HUES64 (cell line): ENCODE data around the gene SERINC3.

Source experiments
- H3K27ac ChIP-seq: 2 replicates; pipeline ENCODE4 v1.7.0; 2013; ENCODE audit warnings: low read depth, low read length, inconsistent platforms
- H3K27me3 ChIP-seq: 2 replicates; pipeline ENCODE4 v1.6.1; 2013; ENCODE audit warnings: mild to moderate bottlenecking, low read length; ENCODE audit not compliant: insufficient read depth
- H3K36me3 ChIP-seq: 2 replicates; pipeline ENCODE4 v1.6.1; 2013; ENCODE audit warnings: mild to moderate bottlenecking, low read length; ENCODE audit not compliant: insufficient read depth
- H3K4me1 ChIP-seq: 2 replicates; pipeline ENCODE4 v1.6.1; 2013; ENCODE audit warnings: mild to moderate bottlenecking, low read length, moderate library complexity; ENCODE audit not compliant: insufficient read depth
- H3K4me3 ChIP-seq: 2 replicates; pipeline ENCODE4 v1.5.1; 2013; ENCODE audit warnings: mild to moderate bottlenecking, low read length, moderate library complexity
- H3K9ac ChIP-seq: 2 replicates; pipeline ENCODE4 v1.6.1; 2013; ENCODE audit warnings: mild to moderate bottlenecking, low read depth, low read length
- H3K9me3 ChIP-seq: 2 replicates; pipeline ENCODE4 v1.6.1; 2013; ENCODE audit warnings: low read depth, low read length; ENCODE audit not compliant: insufficient read depth
- WGBS: fragments of 150-250, 120-280 bp; methylation state at CpG from one replicate; pipeline ENCODE4 v1.1.7; 2013; ENCODE audit warnings: missing lambda C conversion rate; 5-methylcytosine and 5-hydroxymethylcytosine counted together

The SERINC3 gene

DNA sequence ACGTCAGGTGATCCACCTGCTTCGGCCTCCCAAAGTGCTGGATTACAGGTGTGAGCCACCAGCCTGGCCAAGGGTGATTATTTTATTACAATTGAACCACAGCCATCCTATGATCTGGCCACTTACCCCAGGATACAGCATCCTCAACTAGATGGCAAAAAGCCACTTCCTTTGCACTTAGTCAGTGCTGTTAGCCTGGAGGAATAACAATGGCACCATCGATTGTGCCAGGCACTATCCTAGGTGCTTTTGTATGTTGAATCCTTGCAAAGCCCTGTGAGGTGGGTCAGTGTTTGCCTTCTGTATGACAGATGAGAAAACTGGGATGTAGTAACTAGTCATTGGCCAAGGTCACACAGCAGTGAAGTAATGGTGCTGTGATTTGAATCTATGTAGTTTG lies 57.4 kb downstream of the SERINC3 start:
- Histone ChIP-seq H3K27ac (no peak overlapping the region), H3K9ac (no peak overlapping the region), H3K4me3 (no peak overlapping the region), H3K36me3 (no peaks in the 10 kb centered on the region), H3K4me1 (peaks cover 4% of the 10 kb centered on the region; the same call in 1 of the 2 replicates), H3K9me3 (no peaks in the 10 kb centered on the region), H3K27me3 (no peaks in the 10 kb centered on the region)
- 89% methylated on average over 3 of the region's 3 CpGs for WGBS

DNA sequence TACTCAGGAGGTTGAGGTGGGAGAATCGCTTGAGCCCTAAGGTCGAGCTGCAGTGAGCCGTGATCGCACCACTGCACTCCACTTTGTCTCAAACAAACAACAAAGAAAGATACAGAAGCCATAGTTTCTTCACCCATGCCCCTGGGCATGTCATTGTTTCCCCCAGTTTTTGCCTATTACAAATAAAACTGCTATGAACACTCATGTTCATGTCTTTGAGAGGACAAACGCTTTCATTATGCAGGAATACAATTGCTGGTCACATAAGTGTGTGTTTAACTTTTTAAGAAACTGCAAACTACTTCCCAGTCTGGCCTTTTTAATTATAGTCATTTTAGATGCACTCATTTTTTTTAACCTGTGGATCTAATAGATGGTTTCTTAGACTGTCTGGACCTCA lies 58.4 kb downstream of the SERINC3 start:
- Histone ChIP-seq H3K36me3 (no peaks in the 10 kb centered on the region), H3K27me3 (no peaks in the 10 kb centered on the region), H3K9ac (no peak overlapping the region), H3K4me1 (peaks cover 4% of the 10 kb centered on the region; the same call in 1 of the 2 replicates), H3K27ac (no peak overlapping the region), H3K9me3 (no peaks in the 10 kb centered on the region), H3K4me3 (no peak overlapping the region)
- 94% methylated on average over 4 of the region's 5 CpGs for WGBS

DNA sequence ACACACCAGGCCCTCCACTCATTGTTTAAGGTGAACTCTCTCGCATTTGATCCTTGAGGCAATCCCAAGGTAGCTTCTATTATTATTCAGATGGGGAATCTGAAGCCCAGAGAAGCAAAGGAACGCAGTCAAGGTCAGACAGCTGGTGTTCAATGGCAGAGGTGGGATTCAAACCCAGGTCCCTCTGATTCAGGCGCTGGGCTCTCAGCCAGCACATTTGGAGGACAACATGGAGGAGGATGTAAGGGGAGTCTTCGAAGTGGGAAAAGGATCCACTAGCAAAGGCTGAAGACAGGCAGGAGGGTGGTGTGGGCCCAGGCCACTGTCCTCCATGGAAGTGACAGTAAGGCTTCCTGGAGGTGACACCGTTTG lies 60.1 kb downstream of the SERINC3 start:
- Histone ChIP-seq H3K4me1 (no peaks in the 10 kb centered on the region), H3K9ac (no peak overlapping the region), H3K4me3 (no peak overlapping the region), H3K9me3 (no peaks in the 10 kb centered on the region), H3K27me3 (no peaks in the 10 kb centered on the region), H3K27ac (no peak overlapping the region), H3K36me3 (no peaks in the 10 kb centered on the region)
- WGBS = 75% methylated on average over 5 of the region's 5 CpGs

DNA sequence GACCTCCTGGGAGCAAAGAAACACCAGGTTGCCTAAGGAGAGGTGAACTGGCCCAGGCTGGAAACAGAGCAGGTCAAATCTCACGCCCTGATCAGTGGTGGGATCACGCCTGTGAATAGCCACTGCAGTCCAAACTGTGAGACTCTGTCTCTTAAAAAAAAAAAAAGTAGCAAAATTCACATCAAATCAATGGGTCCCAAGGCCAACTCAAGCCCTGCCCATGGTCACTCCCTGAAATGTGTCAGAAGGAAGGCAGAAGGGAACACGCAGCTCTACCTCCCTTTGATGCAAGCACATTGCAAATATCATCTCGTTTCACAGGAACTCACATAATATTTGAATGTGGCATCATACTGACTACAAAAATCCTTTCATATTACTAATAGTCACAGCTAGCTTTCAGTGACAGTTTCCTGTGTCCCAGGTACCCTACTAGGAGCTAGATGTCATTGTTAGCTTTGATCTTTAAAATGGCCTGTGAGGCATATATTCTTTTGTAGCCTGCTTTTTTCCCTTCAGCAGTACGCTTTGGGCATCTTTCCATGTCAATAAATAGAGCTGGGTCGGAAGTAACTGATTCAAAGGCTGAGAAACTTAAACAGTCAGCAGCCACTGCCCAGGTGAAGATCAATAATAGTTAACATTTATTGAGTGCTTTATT lies 60.6 kb downstream of the SERINC3 start:
- Histone ChIP-seq H3K36me3 (no peaks in the 10 kb centered on the region), H3K9me3 (no peaks in the 10 kb centered on the region), H3K9ac (no peak overlapping the region), H3K27ac (no peak overlapping the region), H3K4me1 (no peaks in the 10 kb centered on the region), H3K27me3 (no peaks in the 10 kb centered on the region), H3K4me3 (no peak overlapping the region)
- 84% methylated on average over 6 of the region's 6 CpGs for WGBS

DNA sequence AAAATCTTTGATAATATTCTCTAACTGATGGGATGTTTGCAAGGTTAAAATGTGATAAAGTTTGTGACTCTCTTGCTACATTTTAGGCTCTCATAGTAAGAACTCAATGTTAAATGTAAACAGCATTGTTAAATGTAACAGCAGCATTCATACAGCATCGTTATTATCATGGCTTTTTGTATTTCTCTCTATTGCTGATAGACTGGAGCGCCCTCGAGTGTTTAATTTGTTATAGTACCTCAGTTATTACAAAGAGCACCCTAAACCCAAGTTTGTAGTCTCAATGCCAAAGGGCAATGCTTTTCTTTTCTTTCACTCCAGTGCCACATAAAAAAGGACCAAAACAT lies 61.1 kb downstream of the SERINC3 start:
- Histone ChIP-seq H3K36me3 (no peaks in the 10 kb centered on the region), H3K9ac (no peak overlapping the region), H3K4me1 (no peaks in the 10 kb centered on the region), H3K27ac (no peak overlapping the region), H3K27me3 (no peaks in the 10 kb centered on the region), H3K9me3 (no peaks in the 10 kb centered on the region), H3K4me3 (no peak overlapping the region)
- 90% methylated on average over 3 of the region's 3 CpGs for WGBS

DNA sequence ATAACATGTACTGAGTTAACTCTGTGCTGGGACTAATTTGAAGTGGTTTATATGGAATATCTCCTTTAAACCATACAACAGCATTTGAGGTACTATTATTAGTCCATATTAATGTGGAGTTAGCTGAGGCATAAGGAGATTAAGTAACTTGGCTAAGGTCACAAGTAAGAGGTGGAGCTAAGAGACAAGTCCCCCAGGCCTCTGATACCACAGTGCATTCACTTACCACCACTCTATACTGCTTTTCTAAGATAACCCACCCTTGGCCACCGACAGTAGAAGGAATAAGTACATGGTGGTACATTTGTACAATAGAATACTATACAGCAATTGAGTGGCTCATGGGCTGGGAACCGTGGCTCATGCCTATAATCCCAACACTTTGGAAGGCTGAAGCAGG lies 62.6 kb downstream of the SERINC3 start:
- Histone ChIP-seq H3K4me3 (no peak overlapping the region), H3K9ac (no peak overlapping the region), H3K27ac (no peak overlapping the region), H3K9me3 (no peaks in the 10 kb centered on the region), H3K27me3 (no peaks in the 10 kb centered on the region), H3K4me1 (no peaks in the 10 kb centered on the region), H3K36me3 (no peaks in the 10 kb centered on the region)
- WGBS = 83% methylated on average over 1 of the region's 2 CpGs

GRCh38 chr20:44457016-44457415 lies 64.9 kb downstream of the SERINC3 start:
- Histone ChIP-seq H3K27ac (no peak overlapping the region), H3K36me3 (no peaks in the 10 kb centered on the region), H3K9ac (no peak overlapping the region), H3K4me3 (no peak overlapping the region), H3K27me3 (no peaks in the 10 kb centered on the region), H3K9me3 (no peaks in the 10 kb centered on the region), H3K4me1 (no peaks in the 10 kb centered on the region)
- WGBS = 84% methylated on average over 6 of the region's 6 CpGs

GRCh38 chr20:44456611-44457010 lies 65.3 kb downstream of the SERINC3 start:
- no peak overlapping the region for H3K9ac ChIP-seq
- no peaks in the 10 kb centered on the region for H3K4me1 ChIP-seq
- 90% methylated on average over 8 of the region's 8 CpGs for WGBS
- H3K9me3 ChIP-seq = no peaks in the 10 kb centered on the region
- H3K27me3 ChIP-seq = no peaks in the 10 kb centered on the region
- no peak overlapping the region for H3K27ac ChIP-seq
- H3K36me3 ChIP-seq = no peaks in the 10 kb centered on the region
- no peak overlapping the region for H3K4me3 ChIP-seq

- Histone ChIP-seq H3K4me3 (no peak overlapping the region), H3K36me3 (no peaks in the 10 kb centered on the region), H3K4me1 (no peaks in the 10 kb centered on the region), H3K9me3 (no peaks in the 10 kb centered on the region), H3K27me3 (no peaks in the 10 kb centered on the region), H3K27ac (no peak overlapping the region), H3K9ac (no peak overlapping the region)
- 93% methylated on average over 3 of the region's 3 CpGs for WGBS
Measured at GRCh38 chr20:44455126-44455525, 66.7 kb downstream of the SERINC3 start.

DNA sequence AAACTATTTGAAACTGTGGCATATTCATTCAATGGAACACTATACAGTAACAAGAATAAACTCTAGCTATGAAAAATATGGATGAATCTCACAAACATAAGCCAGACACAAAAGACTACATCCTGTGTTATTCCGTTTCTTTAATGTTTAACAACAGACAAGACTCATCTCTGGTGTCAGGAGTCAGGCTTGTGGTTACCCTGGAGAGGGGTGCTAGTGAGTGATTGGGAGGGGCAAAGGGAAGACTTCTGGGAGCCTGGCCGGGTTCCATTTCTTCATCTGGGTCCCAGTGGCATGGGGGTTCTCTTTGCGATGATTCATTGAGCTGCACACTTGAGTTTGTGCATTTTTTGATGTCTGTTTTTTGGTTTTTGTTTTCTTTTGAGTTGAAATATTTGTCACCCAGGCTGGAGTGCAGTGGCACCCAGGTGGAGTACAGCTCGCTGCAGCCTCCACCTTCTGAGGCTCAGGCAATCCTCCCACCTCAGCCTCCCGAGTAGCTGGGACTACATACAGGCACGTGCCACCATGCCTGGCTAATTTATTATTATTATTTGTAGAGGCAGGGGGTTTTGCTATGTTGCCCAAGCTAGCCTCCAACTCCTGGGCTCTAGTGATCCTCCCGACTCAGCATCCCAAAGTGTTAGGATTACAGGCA lies 67.4 kb downstream of the SERINC3 start:
- H3K27me3 ChIP-seq = no peaks in the 10 kb centered on the region
- no peaks in the 10 kb centered on the region for H3K9me3 ChIP-seq
- WGBS = 91% methylated on average over 7 of the region's 7 CpGs
- no peaks in the 10 kb centered on the region for H3K36me3 ChIP-seq
- no peaks in the 10 kb centered on the region for H3K4me1 ChIP-seq
- no peak overlapping the region for H3K9ac ChIP-seq
- no peak overlapping the region for H3K4me3 ChIP-seq
- no peak overlapping the region for H3K27ac ChIP-seq

- Histone ChIP-seq H3K27ac (no peak overlapping the region), H3K27me3 (no peaks in the 10 kb centered on the region), H3K4me3 (no peak overlapping the region), H3K4me1 (no peaks in the 10 kb centered on the region), H3K9ac (no peak overlapping the region), H3K36me3 (no peaks in the 10 kb centered on the region), H3K9me3 (no peaks in the 10 kb centered on the region)
- WGBS = 79% methylated on average over 7 of the region's 7 CpGs
Measured at GRCh38 chr20:44450903-44451450, 70.9 kb downstream of the SERINC3 start.
